ENCODE measurements around the gene HSPBP1.
A peak's percentile ranks its signal among the peaks of the same experiment; 100 is the strongest.

HSPBP1 gene

GRCh38 chr19:55320844-55321419 is 41.0 kb upstream of the HSPBP1 start:
- H3K9me3 ChIP-seq (ENCODE audit: control insufficient read depth, insufficient read depth, low read depth, low read length): no peaks in the 10 kb centered on the region
- H3K36me3 ChIP-seq (ENCODE audit: control insufficient read depth in 2 of 2, insufficient read depth in 1 of 2, low read length in 2 of 2): no peaks in the 10 kb centered on the region
- H3K4me3 ChIP-seq (ENCODE audit: low read depth, low read length): no peak overlapping the region
- ChIA-PET POLR2A (interaction anchor here (1.1 to 3.3 kb wide), 6 partner anchors 18 to 87 kb away, joined by 3 to 21 read pairs (median 4); partner anchors contain the start of genes KMT5C, PPP6R1 and UBE2S), CTCF (interaction anchor here (0.7 to 6.6 kb wide), 5 partner anchors 19 to 519 kb away, joined by 3 to 41 read pairs (median 3); partner anchors contain the start of gene KMT5C)
- H3K27ac ChIP-seq (ENCODE audit: extremely low read depth, low read depth, low read length): no peak overlapping the region
- TF ChIP-seq ZNF223 (tag by site-specific recombination; IDR thresholded peaks at IDR 0.05) (no peak), SCRT2 (tag by site-specific recombination; IDR thresholded peaks at IDR 0.05) (peak; percentile 95), ELK4 (IDR thresholded peaks at IDR 0.05; ENCODE audit: borderline replicate concordance, low read depth, low read length) (no peak), TRIM28 (IDR thresholded peaks at IDR 0.05; ENCODE audit: borderline replicate concordance, low read length) (no peak), ZNF416 (tag by site-specific recombination; IDR thresholded peaks at IDR 0.05) (no peak), ZNF555 (tag by site-specific recombination; conservative IDR thresholded peaks at IDR 0.05) (no peak), SCRT1 (tag by site-specific recombination; IDR thresholded peaks at IDR 0.05; ENCODE audit: borderline replicate concordance) (peak; percentile 91), SALL2 (tag by site-specific recombination; IDR thresholded peaks at IDR 0.05; ENCODE audit: borderline replicate concordance) (no peak), ZBTB1 (tag by site-specific recombination; IDR thresholded peaks at IDR 0.05) (no peak), ZNF10 (tag by site-specific recombination; IDR thresholded peaks at IDR 0.05) (no peak)
- no peaks in the 10 kb centered on the region for H3K4me1 ChIP-seq (ENCODE audit: control insufficient read depth, insufficient read depth, low read length)

- TF ChIP-seq ZNF76 (tag by site-specific recombination; IDR thresholded peaks at IDR 0.05; ENCODE audit: borderline replicate concordance, low read depth): peak; percentile 91
- no peak for TF ChIP-seq BCL11B (tag by site-specific recombination; IDR thresholded peaks at IDR 0.05; ENCODE audit: low read depth)
- no peak for TF ChIP-seq SP7 (tag by site-specific recombination; IDR thresholded peaks at IDR 0.05)
- peak; percentile 66 for TF ChIP-seq ZNF335 (tag by site-specific recombination; conservative IDR thresholded peaks at IDR 0.05)
- Histone ChIP-seq H3K9me3 (ENCODE audit: control insufficient read depth, insufficient read depth, low read depth, low read length) (no peaks in the 10 kb centered on the region), H3K27ac (ENCODE audit: extremely low read depth, low read depth, low read length) (no peak overlapping the region), H3K4me1 (ENCODE audit: control insufficient read depth, insufficient read depth, low read length) (no peaks in the 10 kb centered on the region), H3K36me3 (ENCODE audit: control insufficient read depth in 2 of 2, insufficient read depth in 1 of 2, low read length in 2 of 2) (no peaks in the 10 kb centered on the region), H3K4me3 (ENCODE audit: low read depth, low read length) (no peak overlapping the region)
- POLR2A ChIA-PET: interaction anchor here (0.8 to 3.4 kb wide), 2 partner anchors 19 to 40 kb away, joined by 5 to 17 read pairs; partner anchors contain the start of genes HSPBP1 and KMT5C
- CTCF ChIA-PET: interaction anchor here (6.6 kb wide), 1 partner anchor 18 kb away, joined by 41 read pairs; no protein-coding TSS in a partner anchor
These were observed 39.9 kb upstream of the HSPBP1 start for GRCh38 chr19:55319785-55320184.

GRCh38 chr19:55316646-55317045 is 36.7 kb upstream of the HSPBP1 start:
- Histone ChIP-seq H3K4me1 (ENCODE audit: control insufficient read depth, insufficient read depth, low read length) (no peaks in the 10 kb centered on the region), H3K4me3 (ENCODE audit: low read depth, low read length) (no peak overlapping the region), H3K27ac (ENCODE audit: extremely low read depth, low read depth, low read length) (no peak overlapping the region), H3K9me3 (ENCODE audit: control insufficient read depth, insufficient read depth, low read depth, low read length) (no peaks in the 10 kb centered on the region), H3K36me3 (ENCODE audit: control insufficient read depth in 2 of 2, insufficient read depth in 1 of 2, low read length in 2 of 2) (peaks cover 0 to 4% of the 10 kb centered on the region in 2 experiments; a peak in 1 of 3 replicates)
- ChIA-PET POLR2A (interaction anchor here (3.4 kb wide), 1 partner anchor 23 kb away, joined by 17 read pairs; the partner anchor contains the start of gene KMT5C), CTCF (interaction anchor here (0.7 to 5.7 kb wide), 4 partner anchors 14 to 360 kb away, joined by 3 to 45 read pairs (median 5); no protein-coding TSS in a partner anchor)
- no peak for TF ChIP-seq ZFP41 (tag by site-specific recombination; IDR thresholded peaks at IDR 0.05; ENCODE audit: borderline replicate concordance)
- TF ChIP-seq ZNF202 (tag by site-specific recombination; IDR thresholded peaks at IDR 0.05; ENCODE audit: borderline replicate concordance): no peak
- TF ChIP-seq ZNF37A (tag by site-specific recombination; IDR thresholded peaks at IDR 0.05): no peak
- no peak for TF ChIP-seq ZNF214 (tag by site-specific recombination; IDR thresholded peaks at IDR 0.05; ENCODE audit: borderline replicate concordance)
- no peak for TF ChIP-seq ZNF629 (tag by site-specific recombination; IDR thresholded peaks at IDR 0.05)
- TF ChIP-seq ZFP3 (tag by site-specific recombination; IDR thresholded peaks at IDR 0.05; ENCODE audit: low read depth): no peak
- no peak for TF ChIP-seq PRDM4 (tag by site-specific recombination; IDR thresholded peaks at IDR 0.05)
- TF ChIP-seq ZNF449 (tag by site-specific recombination; IDR thresholded peaks at IDR 0.05): no peak
- no peak for TF ChIP-seq ZNF645 (tag by site-specific recombination; IDR thresholded peaks at IDR 0.05)
- TF ChIP-seq ZNF133 (tag by site-specific recombination; IDR thresholded peaks at IDR 0.05): no peak

Measured in HEK293 (cell line).